ENCODE data around the gene PDE7B. TPM values are rescaled to one million over a fixed set of nuclear protein-coding genes. Genes with fewer than 3 reads are reported as not detected.
A peak's percentile ranks its signal among the peaks of the same experiment; 100 is the strongest.

PDE7B gene
- total RNA-seq, 2 experiments from 2014 or later = 0.73 to 1.1 TPM

- H3K4me3 Mint-ChIP-seq = no peak overlapping the region
- no peaks in the 10 kb centered on the region for H3K4me1 Mint-ChIP-seq
- H3K9me3 Mint-ChIP-seq (ENCODE audit: low read depth) = no peaks in the 10 kb centered on the region
- POLR2A ChIA-PET = no interaction called here
- no peak overlapping the region for H3K27ac Mint-ChIP-seq
- H3K36me3 Mint-ChIP-seq (ENCODE audit: low read depth) = no peaks in the 10 kb centered on the region
- intact Hi-C loops (cut with DNase I, micrococcal nuclease) = no loop called here
- DNase-seq (no peak), ATAC-seq (no peak)
- CTCF ChIA-PET = no interaction called here
- peaks cover 2% of the 10 kb centered on the region for H3K27me3 Mint-ChIP-seq
These were observed 228.4 kb downstream of the PDE7B start for GRCh38 chr6:136079701-136080565.

- no peak for DNase-seq
- intact Hi-C loops (cut with DNase I, micrococcal nuclease) = no loop called here
- CTCF ChIA-PET = no interaction called here
These were observed 232.0 kb downstream of the PDE7B start for GRCh38 chr6:136083540-136083939.

GRCh38 chr6:136084403-136084802 is 232.9 kb downstream of the PDE7B start:
- Mint-ChIP-seq H3K36me3 (ENCODE audit: low read depth) (no peaks in the 10 kb centered on the region), H3K4me1 (no peaks in the 10 kb centered on the region), H3K4me3 (no peak overlapping the region), H3K27me3 (no peaks in the 10 kb centered on the region), H3K27ac (no peak overlapping the region), H3K9me3 (ENCODE audit: low read depth) (no peaks in the 10 kb centered on the region)
- POLR2A ChIA-PET = no interaction called here
- intact Hi-C loops (cut with DNase I, micrococcal nuclease) = no loop called here
- CTCF ChIA-PET = no interaction called here
- ATAC-seq = no peak
- no peak for DNase-seq

More at GRCh38 chr6:136083540-136083939, 232.0 kb downstream of the PDE7B start:
- no peaks in the 10 kb centered on the region for H3K4me1 Mint-ChIP-seq
- no peak overlapping the region for H3K27ac Mint-ChIP-seq
- no peaks in the 10 kb centered on the region for H3K27me3 Mint-ChIP-seq
- H3K9me3 Mint-ChIP-seq (ENCODE audit: low read depth) = no peaks in the 10 kb centered on the region
- H3K4me3 Mint-ChIP-seq = no peak overlapping the region
- H3K36me3 Mint-ChIP-seq (ENCODE audit: low read depth) = no peaks in the 10 kb centered on the region
- POLR2A ChIA-PET = no interaction called here
- ATAC-seq = no peak

- H3K27me3 Mint-ChIP-seq = no peaks in the 10 kb centered on the region
- intact Hi-C loops (cut with DNase I, micrococcal nuclease) = no loop called here
- ChIA-PET POLR2A (no interaction called here), CTCF (interaction anchor here (0.7 kb wide), 1 partner anchor 18 kb away, joined by 3 read pairs; no protein-coding TSS in a partner anchor)
- no peaks in the 10 kb centered on the region for H3K4me1 Mint-ChIP-seq
- DNase-seq (no peak), ATAC-seq (no peak)
- H3K27ac Mint-ChIP-seq = no peak overlapping the region
- no peak overlapping the region for H3K4me3 Mint-ChIP-seq
- no peaks in the 10 kb centered on the region for H3K9me3 Mint-ChIP-seq (ENCODE audit: low read depth)
- H3K36me3 Mint-ChIP-seq (ENCODE audit: low read depth) = no peaks in the 10 kb centered on the region
These were observed 234.0 kb downstream of the PDE7B start for GRCh38 chr6:136085370-136086115.

- no peak overlapping the region for H3K27ac Mint-ChIP-seq
- ChIA-PET CTCF (interaction anchor here (0.6 to 1.1 kb wide), 2 partner anchors 9 to 257 kb away, joined by 3 read pairs; no protein-coding TSS in a partner anchor), POLR2A (no interaction called here)
- ATAC-seq (no peak), DNase-seq (no peak)
- H3K36me3 Mint-ChIP-seq (ENCODE audit: low read depth) = no peaks in the 10 kb centered on the region
- no peaks in the 10 kb centered on the region for H3K9me3 Mint-ChIP-seq (ENCODE audit: low read depth)
- no peaks in the 10 kb centered on the region for H3K4me1 Mint-ChIP-seq
- H3K4me3 Mint-ChIP-seq = no peak overlapping the region
- intact Hi-C loops (cut with DNase I, micrococcal nuclease) = no loop called here
- no peaks in the 10 kb centered on the region for H3K27me3 Mint-ChIP-seq
These were observed 235.2 kb downstream of the PDE7B start for GRCh38 chr6:136086686-136087085.

- intact Hi-C loops (cut with DNase I, micrococcal nuclease) = no loop called here
- ATAC-seq (no peak), DNase-seq (no peak)
- POLR2A ChIA-PET = no interaction called here
- no peaks in the 10 kb centered on the region for H3K4me1 Mint-ChIP-seq
- H3K27ac Mint-ChIP-seq = no peak overlapping the region
- CTCF ChIA-PET = no interaction called here
- H3K36me3 Mint-ChIP-seq (ENCODE audit: low read depth) = no peaks in the 10 kb centered on the region
- no peaks in the 10 kb centered on the region for H3K27me3 Mint-ChIP-seq
- no peak overlapping the region for H3K4me3 Mint-ChIP-seq
- peaks cover under 1% of the 10 kb centered on the region for H3K9me3 Mint-ChIP-seq (ENCODE audit: low read depth)
These were observed 236.5 kb downstream of the PDE7B start for GRCh38 chr6:136087986-136088385.

- Mint-ChIP-seq H3K27ac (no peak overlapping the region), H3K4me1 (no peaks in the 10 kb centered on the region), H3K9me3 (ENCODE audit: low read depth) (peaks cover 2% of the 10 kb centered on the region), H3K27me3 (no peaks in the 10 kb centered on the region), H3K36me3 (ENCODE audit: low read depth) (no peaks in the 10 kb centered on the region), H3K4me3 (no peak overlapping the region)
- no peak for ATAC-seq
- intact Hi-C loops (cut with DNase I, micrococcal nuclease) = no loop called here
- ChIA-PET POLR2A (no interaction called here), CTCF (no interaction called here)
- DNase-seq = no peak
These were observed 237.2 kb downstream of the PDE7B start for GRCh38 chr6:136088693-136089092.

- Mint-ChIP-seq H3K9me3 (ENCODE audit: low read depth) (peaks cover 6% of the 10 kb centered on the region), H3K27ac (no peak overlapping the region), H3K4me3 (no peak overlapping the region), H3K36me3 (ENCODE audit: low read depth) (no peaks in the 10 kb centered on the region), H3K27me3 (no peaks in the 10 kb centered on the region), H3K4me1 (no peaks in the 10 kb centered on the region)
- POLR2A ChIA-PET = no interaction called here
- ATAC-seq (peak; percentile 23), DNase-seq (no peak)
- intact Hi-C loops (cut with DNase I, micrococcal nuclease) = no loop called here
- CTCF ChIA-PET = interaction anchor here (0.6 kb wide), 2 partner anchors 45 to 590 kb away, joined by 3 to 4 read pairs; no protein-coding TSS in a partner anchor
These were observed 238.4 kb downstream of the PDE7B start for GRCh38 chr6:136089876-136090275.

GRCh38 chr6:136090929-136091328 is 239.4 kb downstream of the PDE7B start:
- POLR2A ChIA-PET = no interaction called here
- CTCF ChIA-PET = no interaction called here

GRCh38 chr6:136092897-136093296 is 241.4 kb downstream of the PDE7B start:
- Mint-ChIP-seq H3K9me3 (ENCODE audit: low read depth) (peaks cover 6% of the 10 kb centered on the region), H3K36me3 (ENCODE audit: low read depth) (no peaks in the 10 kb centered on the region), H3K27me3 (peaks cover 3% of the 10 kb centered on the region), H3K4me1 (no peaks in the 10 kb centered on the region), H3K4me3 (no peak overlapping the region), H3K27ac (no peak overlapping the region)
- POLR2A ChIA-PET = no interaction called here
- ATAC-seq (no peak), DNase-seq (no peak)
- intact Hi-C loops (cut with DNase I, micrococcal nuclease) = no loop called here
- CTCF ChIA-PET = no interaction called here

More at GRCh38 chr6:136090929-136091328, 239.4 kb downstream of the PDE7B start:
- intact Hi-C loops (cut with DNase I, micrococcal nuclease) = no loop called here
- Mint-ChIP-seq H3K4me1 (no peaks in the 10 kb centered on the region), H3K9me3 (ENCODE audit: low read depth) (peaks cover 6% of the 10 kb centered on the region), H3K27ac (no peak overlapping the region), H3K27me3 (no peaks in the 10 kb centered on the region), H3K4me3 (no peak overlapping the region), H3K36me3 (ENCODE audit: low read depth) (no peaks in the 10 kb centered on the region)
- DNase-seq = no peak
- ATAC-seq = no peak

- Mint-ChIP-seq H3K27me3 (peaks cover 3% of the 10 kb centered on the region), H3K36me3 (ENCODE audit: low read depth) (no peaks in the 10 kb centered on the region), H3K27ac (no peak overlapping the region), H3K4me1 (no peaks in the 10 kb centered on the region), H3K4me3 (no peak overlapping the region), H3K9me3 (ENCODE audit: low read depth) (peaks cover 6% of the 10 kb centered on the region)
- no peak for DNase-seq
- ATAC-seq = no peak
- ChIA-PET CTCF (no interaction called here), POLR2A (no interaction called here)
- intact Hi-C loops (cut with DNase I, micrococcal nuclease) = no loop called here
These were observed 242.3 kb downstream of the PDE7B start for GRCh38 chr6:136093835-136094234.

- H3K4me3 Mint-ChIP-seq = no peak overlapping the region
- POLR2A ChIA-PET = no interaction called here
These were observed 243.3 kb downstream of the PDE7B start for GRCh38 chr6:136094812-136095211.

More at GRCh38 chr6:136094812-136095211, 243.3 kb downstream of the PDE7B start:
- peaks cover 6% of the 10 kb centered on the region for H3K9me3 Mint-ChIP-seq (ENCODE audit: low read depth)
- intact Hi-C loops (cut with DNase I, micrococcal nuclease) = no loop called here
- DNase-seq (no peak), ATAC-seq (no peak)
- no peak overlapping the region for H3K27ac Mint-ChIP-seq
- H3K36me3 Mint-ChIP-seq (ENCODE audit: low read depth) = no peaks in the 10 kb centered on the region
- peaks cover 3% of the 10 kb centered on the region for H3K27me3 Mint-ChIP-seq
- CTCF ChIA-PET = no interaction called here
- no peaks in the 10 kb centered on the region for H3K4me1 Mint-ChIP-seq
